ENCODE data around the gene CARMIL3.

The CARMIL3 gene

GRCh38 chr14:24053548-24054323 lies 1.9 kb downstream of the CARMIL3 start:
- Histone ChIP-seq H3K9me3 (ENCODE audit: low read length) (no peaks in the 10 kb centered on the region), H3K36me3 (ENCODE audit: insufficient read depth, low read length) (peaks cover 9% of the 10 kb centered on the region), H2AFZ (ENCODE audit: low read depth, low read length) (no peak overlapping the region), H3K27me3 (ENCODE audit: insufficient read depth, low read length) (peaks cover 4% of the 10 kb centered on the region), H3K4me1 (ENCODE audit: insufficient read depth, low read length) (peaks cover 11% of the 10 kb centered on the region), H3K4me3 (ENCODE audit: low read length) (no peak overlapping the region)

GRCh38 chr14:24054324-24054641 lies 2.5 kb downstream of the CARMIL3 start:
- Histone ChIP-seq H3K36me3 (ENCODE audit: insufficient read depth, low read length) (peaks cover 9% of the 10 kb centered on the region), H3K4me1 (ENCODE audit: insufficient read depth, low read length) (peaks cover 11% of the 10 kb centered on the region), H3K4me3 (ENCODE audit: low read length) (no peak overlapping the region), H2AFZ (ENCODE audit: low read depth, low read length) (no peak overlapping the region), H3K27me3 (ENCODE audit: insufficient read depth, low read length) (no peaks in the 10 kb centered on the region), H3K9me3 (ENCODE audit: low read length) (no peaks in the 10 kb centered on the region)

- Histone ChIP-seq H3K4me3 (ENCODE audit: low read length) (no peak overlapping the region), H3K4me1 (ENCODE audit: insufficient read depth, low read length) (peaks cover 11% of the 10 kb centered on the region), H2AFZ (ENCODE audit: low read depth, low read length) (no peak overlapping the region), H3K27me3 (ENCODE audit: insufficient read depth, low read length) (no peaks in the 10 kb centered on the region), H3K9me3 (ENCODE audit: low read length) (no peaks in the 10 kb centered on the region), H3K36me3 (ENCODE audit: insufficient read depth, low read length) (peaks cover 9% of the 10 kb centered on the region)
Measured at GRCh38 chr14:24054646-24055045, 2.8 kb downstream of the CARMIL3 start.

- H3K9me3 ChIP-seq (ENCODE audit: low read length): no peaks in the 10 kb centered on the region
- H3K27me3 ChIP-seq (ENCODE audit: insufficient read depth, low read length): no peaks in the 10 kb centered on the region
- no peak overlapping the region for H3K4me3 ChIP-seq (ENCODE audit: low read length)
- H3K4me1 ChIP-seq (ENCODE audit: insufficient read depth, low read length): peaks cover 8% of the 10 kb centered on the region
- peaks cover 15% of the 10 kb centered on the region for H3K36me3 ChIP-seq (ENCODE audit: insufficient read depth, low read length)
- H2AFZ ChIP-seq (ENCODE audit: low read depth, low read length): no peak overlapping the region
Measured at GRCh38 chr14:24055971-24056799, 4.4 kb downstream of the CARMIL3 start.

GRCh38 chr14:24056800-24057184 lies 5.0 kb downstream of the CARMIL3 start:
- peaks cover 4% of the 10 kb centered on the region for H3K4me1 ChIP-seq (ENCODE audit: insufficient read depth, low read length)
- no peak overlapping the region for H3K4me3 ChIP-seq (ENCODE audit: low read length)
- no peak overlapping the region for H2AFZ ChIP-seq (ENCODE audit: low read depth, low read length)
- H3K36me3 ChIP-seq (ENCODE audit: insufficient read depth, low read length): peaks cover 15% of the 10 kb centered on the region
- H3K9me3 ChIP-seq (ENCODE audit: low read length): no peaks in the 10 kb centered on the region
- no peaks in the 10 kb centered on the region for H3K27me3 ChIP-seq (ENCODE audit: insufficient read depth, low read length)

GRCh38 chr14:24057271-24057670 lies 5.5 kb downstream of the CARMIL3 start:
- H3K36me3 ChIP-seq (ENCODE audit: insufficient read depth, low read length): peaks cover 15% of the 10 kb centered on the region
- no peak overlapping the region for H3K4me3 ChIP-seq (ENCODE audit: low read length)
- peaks cover 4% of the 10 kb centered on the region for H3K4me1 ChIP-seq (ENCODE audit: insufficient read depth, low read length)
- no peaks in the 10 kb centered on the region for H3K9me3 ChIP-seq (ENCODE audit: low read length)
- no peak overlapping the region for H2AFZ ChIP-seq (ENCODE audit: low read depth, low read length)
- H3K27me3 ChIP-seq (ENCODE audit: insufficient read depth, low read length): no peaks in the 10 kb centered on the region

GRCh38 chr14:24057867-24058259 lies 6.1 kb downstream of the CARMIL3 start:
- no peaks in the 10 kb centered on the region for H3K4me1 ChIP-seq (ENCODE audit: insufficient read depth, low read length)
- no peak overlapping the region for H2AFZ ChIP-seq (ENCODE audit: low read depth, low read length)
- H3K4me3 ChIP-seq (ENCODE audit: low read length): no peak overlapping the region
- H3K9me3 ChIP-seq (ENCODE audit: low read length): no peaks in the 10 kb centered on the region
- no peaks in the 10 kb centered on the region for H3K27me3 ChIP-seq (ENCODE audit: insufficient read depth, low read length)
- peaks cover 15% of the 10 kb centered on the region for H3K36me3 ChIP-seq (ENCODE audit: insufficient read depth, low read length)

- Histone ChIP-seq H3K4me1 (ENCODE audit: insufficient read depth, low read length) (no peaks in the 10 kb centered on the region), H2AFZ (ENCODE audit: low read depth, low read length) (no peak overlapping the region), H3K36me3 (ENCODE audit: insufficient read depth, low read length) (peaks cover 15% of the 10 kb centered on the region), H3K9me3 (ENCODE audit: low read length) (no peaks in the 10 kb centered on the region), H3K4me3 (ENCODE audit: low read length) (no peak overlapping the region), H3K27me3 (ENCODE audit: insufficient read depth, low read length) (no peaks in the 10 kb centered on the region)
Measured at GRCh38 chr14:24058260-24058950, 6.6 kb downstream of the CARMIL3 start.

- no peak overlapping the region for H2AFZ ChIP-seq (ENCODE audit: low read depth, low read length)
- H3K36me3 ChIP-seq (ENCODE audit: insufficient read depth, low read length): peaks cover 15% of the 10 kb centered on the region
- no peaks in the 10 kb centered on the region for H3K9me3 ChIP-seq (ENCODE audit: low read length)
- no peaks in the 10 kb centered on the region for H3K4me1 ChIP-seq (ENCODE audit: insufficient read depth, low read length)
- H3K4me3 ChIP-seq (ENCODE audit: low read length): no peak overlapping the region
- no peaks in the 10 kb centered on the region for H3K27me3 ChIP-seq (ENCODE audit: insufficient read depth, low read length)
Measured at GRCh38 chr14:24058951-24059475, 7.2 kb downstream of the CARMIL3 start.

GRCh38 chr14:24059841-24060388 lies 8.1 kb downstream of the CARMIL3 start:
- Histone ChIP-seq H3K4me3 (ENCODE audit: low read length) (no peak overlapping the region), H3K27me3 (ENCODE audit: insufficient read depth, low read length) (no peaks in the 10 kb centered on the region)

GRCh38 chr14:24060443-24060842 lies 8.6 kb downstream of the CARMIL3 start:
- Histone ChIP-seq H3K4me3 (ENCODE audit: low read length) (no peak overlapping the region), H3K4me1 (ENCODE audit: insufficient read depth, low read length) (no peaks in the 10 kb centered on the region), H3K36me3 (ENCODE audit: insufficient read depth, low read length) (peaks cover 11% of the 10 kb centered on the region), H3K9me3 (ENCODE audit: low read length) (no peaks in the 10 kb centered on the region), H2AFZ (ENCODE audit: low read depth, low read length) (no peak overlapping the region), H3K27me3 (ENCODE audit: insufficient read depth, low read length) (no peaks in the 10 kb centered on the region)

More at GRCh38 chr14:24059841-24060388, 8.1 kb downstream of the CARMIL3 start:
- Histone ChIP-seq H3K36me3 (ENCODE audit: insufficient read depth, low read length) (peaks cover 11% of the 10 kb centered on the region), H3K9me3 (ENCODE audit: low read length) (no peaks in the 10 kb centered on the region), H3K4me1 (ENCODE audit: insufficient read depth, low read length) (no peaks in the 10 kb centered on the region), H2AFZ (ENCODE audit: low read depth, low read length) (no peak overlapping the region)

GRCh38 chr14:24060984-24061913 lies 9.4 kb downstream of the CARMIL3 start:
- H3K9me3 ChIP-seq (ENCODE audit: low read length): no peaks in the 10 kb centered on the region
- H3K36me3 ChIP-seq (ENCODE audit: insufficient read depth, low read length): peaks cover 8% of the 10 kb centered on the region
- H2AFZ ChIP-seq (ENCODE audit: low read depth, low read length): no peak overlapping the region
- no peaks in the 10 kb centered on the region for H3K4me1 ChIP-seq (ENCODE audit: insufficient read depth, low read length)
- H3K4me3 ChIP-seq (ENCODE audit: low read length): no peak overlapping the region
- no peaks in the 10 kb centered on the region for H3K27me3 ChIP-seq (ENCODE audit: insufficient read depth, low read length)

Measured in neuron (in vitro differentiated cells).